HepG2 (cell line): ENCODE results near the gene RGS10.

Source experiments
- CEBPB ChIP-seq: IDR thresholded peaks from 2 replicates; pipeline ENCODE4 v1.6.1; 2011; ENCODE audit warnings: low read depth, low read length, improper control_type of control experiment, borderline replicate concordance
- CREM ChIP-seq, 2 experiments: sonication (generic) in 1 of 2; formaldehyde crosslinking in 1 of 2; IDR thresholded peaks; 2 replicates each; pipeline versions ENCODE4 v1.4.0 to v1.6.1; 2016 to 2020; ENCODE audit warnings: antibody characterized with exemption in 1 of 2, mild to moderate bottlenecking in 1 of 2, missing genetic modification reagents in 1 of 2
- PHF8 ChIP-seq: sonication (generic); formaldehyde crosslinking; IDR thresholded peaks from 2 replicates; pipeline ENCODE4 v1.5.0; 2020; ENCODE audit warnings: missing genetic modification reagents
- ZNF660 ChIP-seq: sonication (generic); formaldehyde crosslinking; IDR thresholded peaks from 2 replicates; pipeline ENCODE4 v1.5.1; 2020; ENCODE audit warnings: mild to moderate bottlenecking, low read depth, missing genetic modification reagents, borderline replicate concordance

DNA sequence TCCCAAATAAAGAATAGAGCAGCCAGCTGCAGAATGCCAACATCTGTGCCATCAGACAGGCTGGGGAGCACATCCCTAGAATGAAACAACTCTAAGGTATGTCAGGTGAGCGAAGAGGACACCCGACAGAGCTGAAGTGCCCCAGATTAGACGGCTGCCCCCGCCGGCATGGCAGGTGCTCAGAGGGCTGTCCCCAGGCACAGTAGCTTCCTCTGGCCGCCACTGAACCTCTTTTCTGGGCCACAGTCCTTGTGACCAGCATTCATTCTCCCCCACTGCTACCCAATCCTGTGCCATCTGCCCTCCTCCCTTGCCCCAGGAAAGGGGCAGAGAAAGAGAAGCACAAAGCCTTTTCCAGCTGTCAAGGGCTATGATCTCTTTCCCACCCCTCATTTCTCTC, 41.7 kb downstream of the RGS10 start:
- TF ChIP-seq CREM (IDR thresholded peaks at IDR 0.05) (no peak), CREM (CRISPR knock-in tag; IDR thresholded peaks at IDR 0.05) (no peak), ZNF660 (CRISPR knock-in tag) (no peak), CEBPB (no peak), PHF8 (no peak)
